Measurements from ENCODE around the gene CWC22.

The CWC22 gene

GRCh38 chr2:179953359-179953758 lies 53.7 kb downstream of the CWC22 start:
- DNase-seq (ENCODE audit: low read depth), result no peak
- H3K4me3 ChIP-seq (ENCODE audit: low read depth, low read length), result no peak overlapping the region
- no peak for TF ChIP-seq CTCF (IDR thresholded peaks at IDR 0.05; ENCODE audit: control insufficient read depth, extremely low read depth, insufficient read depth)

DNA sequence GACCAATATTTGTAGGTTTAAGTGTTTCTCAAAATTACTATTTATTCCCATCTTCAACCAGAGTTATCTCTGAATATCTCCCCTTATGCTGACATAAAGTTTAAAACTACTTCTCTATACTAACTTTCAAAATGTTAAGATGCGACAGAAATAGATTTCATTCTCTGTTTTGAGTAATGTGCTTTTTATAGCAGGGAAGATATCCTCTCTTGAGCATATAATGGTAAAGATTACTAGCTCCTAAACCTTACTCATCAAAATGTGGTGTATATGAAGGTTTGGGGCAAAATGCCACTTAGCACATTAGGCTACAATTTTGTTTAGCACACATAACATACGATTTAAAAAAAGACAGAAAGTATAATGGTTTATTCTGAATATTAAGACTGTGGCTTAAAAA lies 54.4 kb downstream of the CWC22 start:
- no peak overlapping the region for H3K4me3 ChIP-seq (ENCODE audit: low read depth, low read length)
- no peak for DNase-seq (ENCODE audit: low read depth)
- no peak for TF ChIP-seq CTCF (IDR thresholded peaks at IDR 0.05; ENCODE audit: control insufficient read depth, extremely low read depth, insufficient read depth)

DNA sequence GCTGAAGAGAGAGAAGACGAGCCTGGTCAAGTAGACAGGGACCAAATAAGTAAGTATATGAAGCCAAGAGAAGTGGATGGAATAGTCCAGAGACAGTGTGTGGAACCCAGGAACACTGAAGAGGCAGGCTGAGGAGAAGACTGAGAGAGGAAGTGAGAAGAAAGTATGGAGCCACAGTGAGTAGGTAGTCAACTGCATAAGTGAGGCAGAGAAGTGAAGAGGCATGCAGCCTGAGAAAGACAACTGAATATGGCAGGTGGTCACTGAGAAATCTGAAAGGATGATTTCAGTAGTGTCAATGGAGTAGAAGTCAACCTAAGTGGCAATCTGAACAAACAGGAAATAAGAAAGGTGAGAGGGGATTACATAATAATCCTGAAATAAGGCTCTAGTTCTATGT lies 55.4 kb downstream of the CWC22 start:
- TF ChIP-seq CTCF (IDR thresholded peaks at IDR 0.05; ENCODE audit: control insufficient read depth, extremely low read depth, insufficient read depth), result no peak
- no peak for DNase-seq (ENCODE audit: low read depth)
- no peak overlapping the region for H3K4me3 ChIP-seq (ENCODE audit: low read depth, low read length)

GRCh38 chr2:179950391-179950790 lies 56.7 kb downstream of the CWC22 start:
- no peak overlapping the region for H3K4me3 ChIP-seq (ENCODE audit: low read depth, low read length)
- no peak for DNase-seq (ENCODE audit: low read depth)
- no peak for TF ChIP-seq CTCF (IDR thresholded peaks at IDR 0.05; ENCODE audit: control insufficient read depth, extremely low read depth, insufficient read depth)

GRCh38 chr2:179949438-179949837 lies 57.7 kb downstream of the CWC22 start:
- TF ChIP-seq CTCF (IDR thresholded peaks at IDR 0.05; ENCODE audit: control insufficient read depth, extremely low read depth, insufficient read depth), result no peak
- no peak overlapping the region for H3K4me3 ChIP-seq (ENCODE audit: low read depth, low read length)
- DNase-seq (ENCODE audit: low read depth), result no peak

- no peak for DNase-seq (ENCODE audit: low read depth)
- no peak for TF ChIP-seq CTCF (IDR thresholded peaks at IDR 0.05; ENCODE audit: control insufficient read depth, extremely low read depth, insufficient read depth)
Measured at GRCh38 chr2:179948058-179948457, 59.0 kb downstream of the CWC22 start.

GRCh38 chr2:179946810-179947615 lies 60.1 kb downstream of the CWC22 start:
- no peak for DNase-seq (ENCODE audit: low read depth)
- H3K4me3 ChIP-seq (ENCODE audit: low read depth, low read length), result no peak overlapping the region
- no peak for TF ChIP-seq CTCF (IDR thresholded peaks at IDR 0.05; ENCODE audit: control insufficient read depth, extremely low read depth, insufficient read depth)

More at GRCh38 chr2:179948058-179948457, 59.0 kb downstream of the CWC22 start:
- H3K4me3 ChIP-seq (ENCODE audit: low read depth, low read length), result no peak overlapping the region
